ENCODE data around the gene NOX5.
A peak's percentile ranks its signal among the peaks of the same experiment; 100 is the strongest.

NOX5 gene

DNA sequence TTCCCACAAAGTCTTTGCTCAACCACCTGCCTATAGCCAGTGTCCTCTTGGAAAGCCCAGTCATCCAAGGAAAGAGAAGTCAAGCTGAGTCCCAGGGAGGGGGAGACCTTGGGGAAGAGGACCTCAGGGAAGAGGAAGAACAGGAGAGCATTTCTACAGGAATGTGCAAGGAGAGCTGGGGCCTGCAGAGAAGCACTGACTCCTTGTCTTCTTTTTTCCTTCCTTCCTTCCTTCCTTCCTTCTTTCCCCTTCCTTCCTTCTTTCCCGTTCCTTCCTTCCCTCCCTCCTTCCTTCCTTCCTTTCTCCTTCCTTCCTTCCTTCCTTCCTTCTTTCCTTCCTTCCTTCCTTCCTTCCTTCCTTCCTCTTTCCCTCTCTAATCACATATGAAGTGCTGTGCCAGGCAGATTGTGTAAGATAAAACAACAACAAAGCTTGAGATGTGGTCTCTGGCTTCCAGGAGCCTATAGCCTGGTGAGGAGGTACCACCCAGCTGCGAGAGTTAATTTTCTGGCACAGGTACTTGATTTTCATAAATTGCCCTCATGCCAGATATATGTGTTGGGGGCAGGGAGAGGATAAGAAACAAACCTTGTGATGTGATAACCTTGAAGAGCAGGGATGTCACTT lies 70.0 kb downstream of the NOX5 start:
- no peak for DNase-seq

DNA sequence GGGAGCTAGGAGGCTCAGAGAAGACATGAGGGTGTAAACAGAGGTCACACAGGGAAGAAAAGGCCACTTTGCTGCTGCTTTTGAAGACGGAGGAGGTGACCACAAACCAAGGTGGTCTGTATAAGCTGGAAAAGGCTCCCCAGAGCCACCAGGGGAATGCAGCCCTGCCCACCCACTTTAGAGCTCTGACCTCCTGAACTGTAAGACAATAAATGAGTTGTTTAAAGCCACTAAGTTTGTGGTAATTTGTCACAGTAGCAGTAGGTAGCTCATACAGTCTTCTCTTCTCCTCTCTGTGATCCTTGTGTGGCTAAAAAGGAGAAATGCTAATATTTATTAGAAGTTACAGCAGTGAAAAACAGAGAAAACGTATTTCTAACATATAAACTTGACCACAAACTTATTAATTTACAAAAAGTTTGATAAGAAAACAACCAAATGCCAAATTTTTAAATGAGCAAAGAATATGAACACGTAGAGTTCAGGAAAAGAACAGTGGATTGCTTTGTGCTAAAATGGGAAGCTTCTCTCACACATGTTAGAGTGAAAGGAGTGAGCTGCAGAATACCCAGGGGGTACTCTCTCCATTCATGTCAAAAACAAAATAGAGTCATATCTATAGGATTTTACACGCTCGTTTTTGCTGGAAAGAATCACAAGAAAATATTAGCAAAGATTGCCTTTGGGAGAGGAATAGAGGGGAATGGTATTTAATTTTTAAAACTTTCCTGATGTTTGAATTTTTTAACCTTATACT lies 71.0 kb downstream of the NOX5 start:
- DNase-seq = no peak

DNA sequence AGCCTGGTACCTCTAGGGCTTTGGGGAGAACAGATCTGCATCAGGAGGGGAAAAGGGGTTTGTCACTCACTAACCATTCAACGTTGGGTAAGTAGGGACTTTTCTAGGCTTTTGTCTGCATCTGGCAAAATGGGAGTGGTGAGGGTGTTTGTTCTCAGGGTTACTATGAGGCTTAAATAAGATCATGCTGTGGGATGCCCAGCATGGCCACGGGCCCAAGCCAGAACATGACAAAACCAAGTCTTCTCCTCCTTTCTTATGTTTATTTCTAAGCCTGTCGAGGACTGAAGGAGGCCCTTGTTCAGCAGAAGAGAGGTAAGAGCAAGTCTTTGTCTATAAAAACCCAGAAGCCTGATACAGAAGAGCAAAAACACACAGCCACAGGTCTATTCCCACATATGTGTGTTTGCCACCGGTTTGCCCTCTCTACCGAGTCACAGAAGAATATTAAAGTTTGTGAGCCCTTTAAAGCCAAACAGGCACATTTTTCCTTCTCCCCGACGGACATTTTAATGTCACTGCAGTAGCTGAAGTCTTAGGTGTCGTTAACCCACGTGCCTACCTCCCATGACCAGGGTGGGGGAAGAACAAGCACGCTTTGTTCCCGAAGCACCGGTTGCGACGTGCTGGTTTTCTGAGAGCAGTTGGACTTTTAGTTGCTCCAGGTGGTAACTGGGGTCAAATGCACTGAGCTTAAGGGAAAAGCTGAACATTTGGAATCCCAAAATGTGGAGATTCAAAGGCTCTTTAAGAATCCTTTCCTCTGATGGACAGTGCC lies 72.1 kb downstream of the NOX5 start:
- DNase-seq = no peak

DNA sequence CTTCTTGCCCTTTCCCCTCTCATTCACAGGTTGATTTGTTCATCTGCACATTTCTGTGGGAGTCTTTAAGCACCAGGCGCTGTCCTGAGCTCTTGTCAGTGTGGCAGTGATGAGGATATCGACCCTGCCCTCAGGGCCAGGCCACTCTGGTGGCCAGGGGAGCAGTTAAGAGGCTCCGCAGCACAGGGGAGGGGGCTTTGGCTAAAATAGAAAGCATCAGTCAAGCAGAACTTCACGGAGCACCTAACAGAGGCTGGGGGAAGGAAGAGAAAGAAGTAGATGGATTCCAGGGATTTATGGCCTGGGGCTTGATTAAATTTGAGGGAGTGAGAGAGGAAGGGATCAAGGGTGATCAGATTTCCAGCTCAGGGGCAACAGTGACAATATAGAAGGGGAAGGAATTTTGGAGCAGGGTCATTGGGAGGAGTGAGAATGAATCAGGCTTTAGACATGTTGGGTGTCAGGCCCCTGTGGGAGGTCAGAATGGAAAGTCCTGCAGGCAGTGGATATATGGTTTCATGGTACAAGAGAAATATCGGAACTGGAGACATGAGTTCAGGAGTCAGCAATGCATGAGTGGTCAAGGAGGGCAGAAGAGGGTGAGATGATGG lies 73.0 kb downstream of the NOX5 start:
- no peak for DNase-seq

DNA sequence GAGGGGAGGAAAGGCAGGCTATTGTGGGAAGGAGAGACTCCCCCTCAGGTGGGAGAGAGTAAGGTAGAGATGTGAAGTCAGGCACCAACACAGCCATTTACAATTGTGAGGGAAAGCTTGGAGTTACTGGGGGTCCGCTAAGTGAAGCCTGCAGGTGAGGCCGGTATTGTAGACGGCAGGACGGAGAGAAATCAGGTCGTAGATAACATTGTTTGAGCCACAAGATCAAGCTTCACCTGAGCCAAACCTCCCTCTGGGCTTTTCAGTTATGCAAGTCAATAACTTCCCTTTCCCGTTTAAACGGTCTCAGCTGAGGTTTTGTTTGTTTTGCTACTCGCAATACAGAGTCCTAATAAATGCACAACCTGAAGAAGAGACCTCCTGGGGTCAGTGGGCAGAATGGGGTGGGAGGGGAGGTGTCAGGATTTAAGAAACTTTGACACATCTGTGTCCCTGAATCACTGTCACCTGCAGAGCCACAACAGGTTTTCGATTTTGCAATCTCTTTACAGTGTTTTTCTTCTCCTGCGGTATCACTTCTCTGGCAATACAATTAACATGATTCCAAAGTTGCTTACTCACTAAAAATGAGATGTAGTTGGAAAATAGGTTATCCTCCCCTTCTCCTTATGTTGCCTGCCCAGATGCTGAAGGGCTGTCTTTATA lies 73.9 kb downstream of the NOX5 start:
- DNase-seq = no peak

DNA sequence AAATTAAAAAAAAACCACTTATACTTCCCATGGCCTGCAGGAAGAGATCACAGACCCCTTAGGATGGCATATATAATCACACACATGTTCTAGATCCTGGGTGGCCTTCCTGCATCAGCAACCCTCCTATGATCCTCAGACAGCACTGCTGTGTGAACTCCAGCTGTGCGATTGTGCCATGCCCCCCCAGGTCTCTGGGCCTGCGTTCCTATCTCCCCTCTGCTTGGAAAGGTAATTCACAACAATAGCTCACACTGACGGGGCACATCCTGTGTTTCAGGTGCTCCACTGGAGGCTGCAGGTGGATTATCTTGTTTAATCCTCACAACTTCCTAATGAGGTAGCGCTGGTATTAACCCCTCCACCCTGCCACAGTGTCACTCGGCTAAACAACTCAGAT lies 74.8 kb downstream of the NOX5 start:
- no peak for DNase-seq

DNA sequence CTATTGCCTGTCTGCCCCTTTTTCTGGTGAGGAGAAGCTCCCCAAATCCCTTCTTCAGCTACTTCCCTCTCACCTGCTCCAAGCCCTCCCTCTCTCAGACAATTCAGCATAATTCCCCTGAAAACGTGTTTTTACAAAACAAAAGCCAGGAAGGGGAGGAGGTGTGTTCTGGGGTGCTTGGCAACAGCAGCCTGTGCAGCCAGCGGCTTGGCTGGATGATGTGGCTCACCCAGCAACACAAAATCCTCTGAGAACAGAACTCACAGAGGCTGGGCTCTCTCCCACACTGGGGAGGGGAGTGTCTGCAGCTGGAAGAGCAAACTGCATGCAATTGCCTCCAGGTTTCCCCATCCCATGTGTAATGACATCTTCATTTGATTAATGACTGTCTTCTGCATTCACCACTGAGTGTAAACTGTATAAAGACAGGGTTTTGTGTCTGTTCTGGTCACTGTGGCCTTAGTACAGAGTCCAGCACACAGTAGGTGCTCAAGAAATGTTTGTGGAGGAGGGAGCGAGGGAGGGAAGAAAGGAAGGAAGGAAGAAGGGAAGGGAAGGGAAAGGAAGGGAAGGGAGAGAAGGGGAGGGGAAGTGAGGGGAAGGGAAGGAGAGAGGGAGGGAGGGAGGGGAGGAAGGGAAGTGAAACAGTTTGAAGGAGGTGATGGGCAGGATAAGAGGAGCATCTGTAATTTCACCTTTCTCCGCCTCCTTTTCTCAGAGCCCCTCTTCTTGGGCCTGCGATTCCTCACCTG lies 75.9 kb downstream of the NOX5 start:
- peak; percentile 44 for DNase-seq

DNA sequence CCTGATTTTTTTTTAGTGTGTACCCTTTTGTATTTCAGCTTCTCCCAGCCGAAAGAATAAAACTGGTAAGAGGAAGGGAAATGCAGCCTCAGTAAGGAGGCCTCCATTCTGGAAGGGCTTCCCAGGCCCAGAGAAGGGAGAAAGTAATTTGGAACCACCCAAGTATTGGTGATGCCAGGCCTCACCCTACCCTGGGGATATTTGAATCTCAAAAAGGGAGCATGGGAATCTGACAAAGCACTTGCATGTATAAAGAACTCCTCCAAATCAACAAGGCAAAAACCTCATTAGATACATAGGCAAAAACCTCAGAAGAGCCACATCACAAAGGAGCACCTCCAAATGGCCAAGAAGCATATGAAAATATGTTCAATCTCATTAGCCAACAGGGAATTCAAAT lies 77.2 kb downstream of the NOX5 start:
- no peak for DNase-seq

DNA sequence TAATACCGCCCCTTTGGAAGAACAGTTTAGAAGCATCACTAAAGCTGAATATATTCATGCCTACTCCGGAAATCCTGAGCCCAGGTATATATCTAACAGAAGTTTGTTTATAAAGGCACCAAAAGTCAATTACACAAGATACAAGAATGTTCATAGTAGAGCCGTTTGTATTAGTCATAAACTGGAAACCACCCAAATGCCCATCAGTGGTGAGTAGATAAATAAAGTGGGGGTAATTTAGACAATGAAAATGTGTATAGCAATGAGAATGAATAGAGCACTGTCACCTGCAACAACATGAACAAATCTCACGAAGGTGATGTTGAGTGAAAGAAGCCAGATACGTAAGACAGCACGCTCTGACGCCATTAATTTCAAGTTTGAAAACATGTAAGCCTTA lies 77.7 kb downstream of the NOX5 start:
- DNase-seq = peak; percentile 52

DNA sequence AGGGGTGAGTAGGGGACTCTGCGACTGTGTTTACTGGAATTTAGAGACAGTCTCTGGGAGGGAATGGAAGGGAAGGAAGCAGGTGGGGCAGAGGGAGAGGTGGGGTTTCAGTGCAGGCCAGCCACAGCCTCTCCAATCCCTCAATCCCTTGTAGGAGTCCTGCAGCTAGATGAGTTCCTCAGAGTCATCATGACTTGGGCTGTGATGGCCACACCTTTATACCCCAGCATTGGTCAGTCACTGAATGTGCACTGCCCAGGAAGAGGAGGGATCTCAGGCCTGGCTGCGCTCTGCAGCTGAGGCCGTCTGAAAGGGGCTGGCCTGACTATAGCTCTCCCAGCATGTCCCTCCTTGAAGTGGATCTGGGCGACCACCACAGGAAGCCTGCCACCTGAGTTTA lies 78.6 kb downstream of the NOX5 start:
- DNase-seq = no peak

DNA sequence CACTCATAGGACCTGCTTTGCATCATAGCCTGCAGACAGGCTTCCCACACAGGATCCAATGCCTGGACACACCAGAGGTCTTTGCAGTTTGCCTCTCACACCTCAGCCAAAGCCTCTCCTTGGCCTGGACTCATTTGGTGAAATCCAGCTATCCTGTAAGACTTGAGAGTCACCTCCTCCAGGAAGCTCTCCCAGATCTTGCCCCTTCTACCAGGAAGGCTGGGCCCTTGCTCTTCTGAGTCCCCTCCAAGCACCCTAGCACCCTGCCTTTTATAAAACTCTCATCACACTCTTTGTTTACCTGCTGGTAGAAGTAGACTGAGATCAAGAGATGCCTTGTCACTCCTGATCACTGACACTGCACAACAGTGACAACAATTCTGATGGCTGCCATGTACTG lies 79.1 kb downstream of the NOX5 start:
- DNase-seq = no peak

DNA sequence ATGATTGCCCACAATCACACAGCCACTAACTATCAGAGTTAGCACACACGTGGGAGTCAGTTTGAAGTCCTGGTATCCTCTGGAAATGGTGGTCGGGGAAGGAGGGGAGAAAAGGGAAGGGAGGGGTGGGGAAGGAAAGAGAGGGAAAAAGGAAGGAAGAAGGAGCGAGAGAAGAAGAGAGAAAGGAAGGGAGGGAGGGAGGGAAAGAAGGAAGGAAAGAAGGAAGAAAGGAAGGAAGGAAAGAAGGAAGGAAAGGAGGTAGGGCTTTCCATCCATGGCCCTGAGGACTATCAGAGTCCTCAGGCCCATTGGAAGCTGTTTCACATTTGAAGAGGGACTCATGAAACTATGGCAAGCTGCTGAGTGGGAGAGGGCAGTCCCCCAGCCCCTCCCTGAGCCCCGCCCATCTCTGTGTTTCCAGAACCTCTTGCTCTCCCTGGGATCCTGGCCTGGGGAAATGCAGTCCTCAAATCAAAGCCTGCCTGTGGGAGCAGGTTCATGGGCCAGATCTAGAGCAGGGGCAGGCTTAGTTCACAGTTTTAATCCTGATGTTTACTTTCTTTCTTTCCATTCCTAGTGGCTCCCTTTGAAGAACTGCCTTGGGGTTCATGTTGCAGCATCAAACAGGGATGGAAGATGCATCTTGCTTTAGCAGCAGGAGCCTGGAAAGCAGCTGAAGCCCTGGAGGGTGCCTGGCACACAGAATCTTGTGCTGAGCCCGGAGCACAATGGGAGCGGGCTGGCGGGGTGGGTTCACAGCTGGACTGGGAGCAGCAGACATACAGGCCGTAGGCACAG lies 79.8 kb downstream of the NOX5 start:
- DNase-seq = no peak

DNA sequence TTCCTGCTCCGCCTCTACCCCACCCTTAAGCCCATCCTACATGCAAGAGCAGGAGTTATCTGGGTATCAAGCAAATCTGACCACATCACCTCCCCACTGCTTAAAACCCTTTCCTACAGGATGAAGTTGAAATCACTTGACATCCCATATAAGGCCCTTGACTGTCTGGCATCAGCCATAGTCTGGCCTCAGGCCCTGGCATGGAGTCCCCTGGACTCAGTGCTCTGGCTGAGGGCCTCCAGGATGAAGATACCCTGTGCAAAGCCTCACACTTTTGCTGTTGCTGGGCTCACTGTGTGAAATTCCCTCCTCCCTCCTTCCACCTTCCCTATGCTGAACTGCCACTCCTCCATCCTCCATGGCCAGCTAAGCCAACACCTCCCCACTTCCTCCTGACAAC lies 80.8 kb downstream of the NOX5 start:
- no peak for DNase-seq

DNA sequence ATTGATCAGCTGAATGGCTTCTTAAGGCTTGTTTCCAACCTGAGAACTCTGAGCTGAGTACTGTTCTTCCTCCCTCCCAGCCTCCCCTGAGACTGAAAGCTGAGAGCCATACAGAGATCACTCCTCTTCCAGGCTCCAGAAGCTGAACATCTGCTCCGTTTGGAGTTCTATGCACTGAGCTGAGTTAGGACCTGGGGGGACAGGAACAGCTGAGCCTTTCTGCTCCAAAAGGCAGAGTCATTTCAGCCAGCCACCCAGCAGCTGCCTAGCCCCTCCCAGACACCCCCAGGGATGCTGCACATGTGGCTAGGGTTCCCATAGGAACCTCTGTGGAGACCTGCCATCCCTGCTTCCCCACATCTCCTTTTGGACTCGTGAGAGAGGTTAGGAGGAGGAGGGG lies 81.7 kb downstream of the NOX5 start:
- DNase-seq = no peak

DNA sequence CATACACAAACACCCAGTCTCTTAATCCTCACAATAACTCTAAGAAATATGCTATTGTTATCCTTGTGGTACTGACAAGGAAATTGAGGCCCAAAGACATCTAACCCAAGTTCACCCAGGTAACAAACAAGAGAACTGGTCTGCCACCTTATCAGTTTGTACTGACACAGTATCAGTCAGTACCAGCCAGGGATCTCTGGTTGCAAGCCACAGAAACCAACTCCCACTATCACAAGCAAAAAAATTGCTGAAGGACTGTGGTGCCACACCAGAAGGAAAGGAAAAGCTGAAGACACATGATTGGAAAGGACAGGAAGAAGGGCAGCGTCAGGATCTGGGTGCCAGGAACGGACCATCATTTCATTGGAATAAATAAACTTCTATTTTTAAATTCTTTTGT lies 82.1 kb downstream of the NOX5 start:
- DNase-seq = no peak

DNA sequence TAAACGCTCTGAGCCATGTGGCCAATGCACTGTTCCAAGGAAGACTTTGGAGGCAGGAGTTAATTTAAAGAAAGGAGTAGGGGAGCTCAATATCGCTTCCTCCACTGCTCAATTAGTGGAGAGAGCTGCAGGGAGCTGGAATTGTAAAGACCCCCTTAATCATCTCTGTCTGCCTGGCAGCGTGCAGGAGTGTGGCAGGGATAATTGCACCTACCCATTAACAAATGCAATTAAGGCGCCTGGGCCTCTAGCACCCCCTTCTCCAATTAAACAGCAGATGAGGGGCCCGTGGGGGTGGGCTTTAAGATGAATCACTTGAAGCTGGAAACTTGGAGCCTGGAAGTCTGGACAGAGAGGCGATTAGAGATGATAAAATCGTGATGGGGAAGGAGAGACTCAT lies 84.3 kb downstream of the NOX5 start:
- DNase-seq = no peak

DNA sequence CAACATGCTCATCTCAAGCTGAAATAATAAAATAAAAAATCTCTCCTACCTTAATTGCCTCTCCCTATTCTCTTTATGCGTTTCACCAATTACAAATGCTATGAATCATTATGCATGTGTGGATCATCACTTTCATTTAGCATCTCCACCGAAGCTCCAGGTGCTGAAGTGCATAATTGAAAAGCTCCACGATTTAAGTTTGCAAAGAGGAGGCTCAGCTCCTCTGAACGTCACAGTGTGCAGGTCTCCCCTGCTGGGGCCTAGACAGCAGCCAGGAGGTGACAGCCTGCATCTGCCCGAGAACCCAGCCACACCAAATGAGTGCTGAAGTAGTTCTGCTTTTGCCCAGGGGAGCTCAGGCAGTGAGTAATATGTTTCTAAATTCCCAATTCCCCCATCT lies 85.4 kb downstream of the NOX5 start:
- no peak for DNase-seq

DNA sequence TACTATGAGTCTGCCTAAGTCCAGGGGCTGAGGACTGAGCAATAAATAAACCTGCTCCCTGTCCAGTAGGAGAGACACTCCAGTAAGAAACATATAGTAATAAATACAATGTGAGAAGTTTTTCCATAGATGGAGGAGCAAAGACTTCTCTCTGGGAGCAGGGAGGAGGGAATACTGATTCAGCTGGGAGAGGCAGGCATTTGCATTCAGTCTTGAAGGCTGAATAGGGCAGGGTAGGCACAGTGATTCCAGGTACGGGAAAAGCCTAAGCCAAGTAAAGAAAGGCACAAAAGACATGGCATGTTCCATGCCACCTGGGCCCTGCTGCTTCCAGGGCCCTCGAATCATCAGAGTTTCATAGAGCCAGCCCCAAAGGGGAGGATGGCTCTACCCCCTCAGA lies 86.3 kb downstream of the NOX5 start:
- no peak for DNase-seq

DNA sequence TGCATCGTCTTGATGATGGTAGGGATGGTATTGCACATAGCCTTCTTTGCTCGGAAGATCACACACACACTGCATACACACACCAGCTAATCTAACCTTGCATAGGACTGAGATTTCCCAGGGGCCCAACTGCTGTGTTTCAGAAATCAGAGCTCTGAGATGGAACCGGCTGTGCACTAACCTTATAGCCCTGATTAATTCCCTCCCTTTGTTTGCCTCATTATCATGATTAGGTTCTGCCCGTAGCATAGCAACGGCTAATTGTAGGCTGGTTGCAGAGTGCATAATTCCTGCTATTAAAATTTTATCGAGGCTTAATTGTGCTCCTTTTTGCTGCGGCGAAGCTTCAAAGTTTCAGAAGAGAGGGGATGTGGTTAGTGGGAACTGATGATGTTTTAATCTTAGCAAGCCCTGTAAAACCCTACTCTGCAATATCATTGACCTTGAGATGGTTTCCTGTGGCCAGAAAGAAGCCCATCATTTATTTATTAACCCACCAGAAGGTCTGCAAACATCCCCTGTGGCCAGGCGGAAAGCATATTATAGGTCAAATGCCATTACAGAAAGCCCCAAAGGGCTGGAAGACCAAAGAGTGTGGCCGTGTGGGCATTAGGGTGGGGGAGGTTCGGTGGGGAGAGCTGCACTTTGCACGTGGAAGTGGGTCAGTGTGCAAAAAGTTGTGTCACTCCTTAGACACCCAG lies 89.7 kb downstream of the NOX5 start:
- DNase-seq = no peak

DNA sequence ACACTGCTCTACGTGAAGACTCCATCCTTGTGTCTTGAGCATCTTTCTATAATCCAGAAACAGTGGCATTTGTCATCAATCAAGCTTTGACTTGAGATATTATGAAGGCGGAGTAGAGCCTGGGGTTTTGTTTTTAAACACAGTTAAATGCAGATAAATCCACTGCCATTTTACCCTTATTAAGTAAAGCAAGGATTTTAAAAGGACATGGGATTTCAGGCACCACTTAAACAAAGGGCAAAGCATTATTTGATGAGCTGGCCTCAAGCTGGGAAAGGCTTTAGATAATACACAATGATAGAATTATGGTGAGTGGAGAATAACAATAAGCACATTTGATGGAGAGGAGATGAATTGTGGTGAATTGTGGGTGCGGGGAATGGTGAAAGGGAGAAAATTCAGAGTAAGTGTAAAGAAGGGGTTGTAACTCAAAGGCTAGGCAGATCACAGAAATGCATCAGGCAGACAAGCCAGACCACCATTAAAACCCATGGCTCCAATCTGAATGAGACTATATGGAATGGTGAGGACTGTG lies 91.0 kb downstream of the NOX5 start:
- DNase-seq = no peak
